Fibroblast of villous mesenchyme (primary cell): ENCODE data around the gene RPS19BP1. TPM values are rescaled to one million over a fixed set of nuclear protein-coding genes. Genes with fewer than 3 reads are reported as not detected.
A peak's percentile ranks its signal among the peaks of the same experiment; 100 is the strongest.

ENCODE experiments used
- DNase-seq: peaks from one replicate; pipeline ENCODE4 v3.0.0-alpha.2; 2010; ENCODE audit warnings: low read depth
- H3K4me3 ChIP-seq: 2 replicates; pipeline ENCODE4 v1.5.1; 2011; ENCODE audit warnings: low read depth, mild to moderate bottlenecking, low read length
- CTCF ChIP-seq: IDR thresholded peaks from 2 replicates; pipeline ENCODE4 v1.5.1; 2012; ENCODE audit warnings: low read depth, mild to moderate bottlenecking, low read length; ENCODE audit not compliant: insufficient read depth
- total RNA-seq: library from RNA; depleted of rRNA; stranded (reverse); fragments of >200 nt; gene quantifications from 2 replicates; pipeline ENCODE4 v1.2.3, GENCODE V29; 2012

RPS19BP1 gene
- total RNA-seq, 1 donor: 44.0 TPM

DNA sequence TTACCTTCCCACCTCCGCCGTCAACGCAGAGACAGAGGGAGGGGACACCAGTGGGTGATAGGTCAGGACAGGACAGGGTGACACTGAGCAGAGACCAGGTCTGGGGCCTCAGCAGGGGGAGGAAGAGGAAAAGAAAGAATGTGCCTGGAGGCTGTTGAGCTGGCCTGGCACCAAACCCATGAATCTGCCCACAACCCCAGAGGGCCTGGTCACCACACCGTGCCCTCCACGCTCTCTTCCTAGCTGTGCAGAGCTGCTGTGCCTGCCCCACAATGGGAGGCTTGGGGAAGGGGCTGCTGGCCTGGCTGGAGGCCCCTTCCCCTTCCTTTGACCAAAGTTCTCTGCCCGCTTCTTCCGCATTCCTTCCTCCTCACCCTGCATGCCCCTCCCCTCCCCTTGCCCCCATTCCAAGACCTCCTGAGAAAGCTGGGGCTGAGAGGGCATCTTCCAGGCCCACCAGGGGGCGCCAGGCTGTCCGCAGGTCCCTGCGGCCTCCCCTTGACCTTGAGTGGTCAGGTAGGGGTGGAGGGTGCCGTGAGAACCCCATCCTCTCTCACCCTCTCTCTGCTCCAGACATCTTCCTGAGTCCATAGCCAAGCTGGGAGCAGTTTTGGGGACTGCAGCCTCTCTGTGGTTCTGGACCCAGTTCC lies 27.0 kb upstream of the RPS19BP1 start:
- peak; percentile 44 for TF ChIP-seq CTCF
- no peak overlapping the region for H3K4me3 ChIP-seq
- no peak for DNase-seq

GRCh38 chr22:39558950-39559349 lies 26.4 kb upstream of the RPS19BP1 start:
- H3K4me3 ChIP-seq: no peak overlapping the region
- DNase-seq: no peak
- TF ChIP-seq CTCF: no peak

- no peak for TF ChIP-seq CTCF
- DNase-seq: no peak
- no peak overlapping the region for H3K4me3 ChIP-seq
Observed at GRCh38 chr22:39558254-39558727, 25.7 kb upstream of the RPS19BP1 start.

GRCh38 chr22:39556970-39557841 lies 24.7 kb upstream of the RPS19BP1 start:
- TF ChIP-seq CTCF: no peak
- DNase-seq: no peak
- no peak overlapping the region for H3K4me3 ChIP-seq

GRCh38 chr22:39554151-39554550 lies 21.6 kb upstream of the RPS19BP1 start:
- TF ChIP-seq CTCF: no peak
- DNase-seq: no peak
- H3K4me3 ChIP-seq: no peak overlapping the region

DNA sequence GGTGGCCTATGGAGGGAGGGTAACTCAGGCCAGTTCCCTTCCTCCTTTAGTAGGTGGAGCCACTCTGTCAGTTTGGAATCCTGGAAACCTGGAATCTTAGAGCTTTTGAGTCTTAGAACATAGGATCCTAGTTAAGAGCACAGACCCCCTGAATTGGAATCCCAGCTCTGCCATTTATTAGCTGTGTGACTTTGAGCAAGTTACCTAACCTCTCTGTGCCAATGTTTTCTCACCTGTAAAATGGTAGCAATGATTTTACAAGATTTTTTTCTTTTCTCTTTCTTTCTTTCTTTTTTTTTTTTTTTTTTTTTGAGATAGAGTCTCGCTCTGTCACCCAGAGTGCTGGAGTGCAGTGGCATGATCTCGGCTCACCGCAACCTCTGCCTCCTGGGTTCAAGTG lies 20.9 kb upstream of the RPS19BP1 start:
- H3K4me3 ChIP-seq: no peak overlapping the region
- DNase-seq: no peak
- TF ChIP-seq CTCF: no peak
